SW480 (cell line): ENCODE measurements around the gene FBLIM1.

Experiments
- DNase-seq: peaks from one replicate; pipeline ENCODE4 v3.0.0-alpha.2; 2016; ENCODE audit warnings: low spot score

FBLIM1 gene, protein sequence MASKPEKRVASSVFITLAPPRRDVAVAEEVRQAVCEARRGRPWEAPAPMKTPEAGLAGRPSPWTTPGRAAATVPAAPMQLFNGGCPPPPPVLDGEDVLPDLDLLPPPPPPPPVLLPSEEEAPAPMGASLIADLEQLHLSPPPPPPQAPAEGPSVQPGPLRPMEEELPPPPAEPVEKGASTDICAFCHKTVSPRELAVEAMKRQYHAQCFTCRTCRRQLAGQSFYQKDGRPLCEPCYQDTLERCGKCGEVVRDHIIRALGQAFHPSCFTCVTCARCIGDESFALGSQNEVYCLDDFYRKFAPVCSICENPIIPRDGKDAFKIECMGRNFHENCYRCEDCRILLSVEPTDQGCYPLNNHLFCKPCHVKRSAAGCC

DNA sequence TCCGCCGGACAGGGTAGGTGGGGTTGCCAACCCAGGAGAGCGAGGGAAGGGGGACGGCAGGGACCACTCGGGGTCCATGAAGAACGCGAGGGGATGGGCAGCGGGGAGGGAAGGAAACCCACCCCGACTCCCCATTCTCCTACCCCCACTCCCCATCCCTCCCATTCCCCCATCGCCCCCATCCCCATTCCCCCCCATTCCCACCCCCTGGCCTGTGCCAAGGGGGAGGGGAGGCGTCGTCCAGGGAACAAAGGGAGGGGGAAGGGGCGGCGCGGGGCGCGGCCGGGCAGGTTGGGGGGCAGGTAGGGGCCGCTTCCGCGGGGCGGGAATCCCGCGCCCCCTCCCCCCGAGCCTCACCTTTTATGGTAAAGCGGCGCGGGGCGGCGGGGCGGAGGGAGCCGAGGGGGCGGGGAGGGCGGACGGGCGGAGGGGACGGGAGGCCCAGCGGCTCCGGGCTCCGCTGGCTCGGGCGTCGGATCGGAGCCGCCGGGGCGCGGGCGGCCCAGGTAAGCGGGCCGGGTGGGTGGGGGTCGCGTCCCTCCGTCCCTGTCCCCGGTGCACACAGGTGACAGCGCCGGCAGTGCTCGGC is at the start of gene FBLIM1:
FBLIM1 (plus strand) TSS at position 453 of the 589 bp plus-strand sequence. CDS start 6,189 bp downstream, outside the sequence.
- no peak for DNase-seq

DNA sequence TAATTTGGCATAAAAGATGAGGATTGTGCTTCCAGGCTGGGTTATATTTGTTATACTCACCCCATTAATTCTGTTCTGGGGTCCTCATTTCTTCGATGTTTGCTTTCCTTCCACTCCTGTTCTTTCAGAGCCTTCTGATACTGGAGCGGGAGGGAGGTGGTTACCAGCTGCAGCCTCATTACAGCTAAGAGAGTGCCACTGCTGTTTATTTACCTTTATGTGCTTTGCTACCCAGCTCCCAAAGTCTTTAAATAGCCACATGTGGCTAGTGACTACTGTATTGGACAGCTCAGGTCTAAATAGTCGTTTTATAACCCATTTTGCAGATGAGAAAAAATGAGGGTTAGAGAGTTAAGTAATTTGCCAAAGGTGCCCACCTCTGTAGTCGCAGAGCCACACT is 49.4 kb upstream of the FBLIM1 start:
- DNase-seq, result no peak

DNA sequence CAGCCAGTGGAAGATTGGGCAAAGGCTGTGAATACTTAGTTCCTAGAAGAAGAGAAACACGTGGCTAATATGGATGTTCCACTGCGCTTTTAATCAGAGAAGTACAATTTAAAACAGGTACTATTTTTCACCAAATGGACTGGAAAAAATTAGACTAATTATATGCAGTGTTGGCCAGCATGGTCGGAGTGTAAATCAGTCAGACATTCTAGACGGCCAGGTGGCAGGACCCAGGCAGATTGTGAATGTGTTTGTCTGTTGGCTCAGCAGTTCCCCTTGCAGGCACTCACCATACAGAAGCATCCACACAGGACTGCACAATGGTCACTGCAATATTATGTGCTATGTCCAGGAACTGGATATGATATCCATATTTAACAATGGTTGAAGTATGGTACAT is 46.4 kb upstream of the FBLIM1 start:
- DNase-seq, result no peak

DNA sequence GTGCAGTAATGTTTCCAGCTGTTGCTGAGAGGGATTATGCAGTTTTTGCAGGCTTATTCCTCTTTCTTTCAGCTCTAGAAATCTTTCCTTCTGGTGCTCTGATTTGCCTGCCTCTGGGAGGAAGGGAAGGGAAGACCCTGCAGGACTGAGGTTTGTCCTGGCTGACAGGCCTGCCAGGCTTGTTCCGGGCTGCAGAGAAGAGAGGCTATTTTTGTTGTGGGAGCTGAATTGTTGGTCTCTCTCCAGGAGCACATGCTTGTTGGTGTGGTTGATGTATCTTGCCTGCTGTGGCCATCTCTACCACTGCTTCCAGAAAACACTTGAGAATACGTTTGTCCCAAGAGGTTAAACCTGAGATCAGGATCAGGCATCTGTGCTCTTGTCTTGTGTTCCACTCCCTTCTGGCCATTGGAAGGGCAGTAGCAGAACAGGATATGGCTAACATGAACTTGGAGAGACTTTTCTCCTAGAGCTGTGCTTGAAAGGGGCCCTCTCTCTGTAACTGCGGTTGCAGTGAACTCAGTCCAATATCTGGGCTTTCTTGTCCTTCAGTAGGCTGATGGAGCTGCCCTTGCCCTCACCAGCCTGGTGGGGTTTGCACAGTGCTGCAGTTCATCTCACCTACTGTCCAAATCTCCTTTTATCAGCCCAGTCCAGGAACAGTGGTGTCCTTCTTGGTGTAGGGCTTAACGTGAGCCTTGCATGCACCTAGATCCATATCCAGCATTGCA is 44.0 kb upstream of the FBLIM1 start:
- DNase-seq, result no peak

DNA sequence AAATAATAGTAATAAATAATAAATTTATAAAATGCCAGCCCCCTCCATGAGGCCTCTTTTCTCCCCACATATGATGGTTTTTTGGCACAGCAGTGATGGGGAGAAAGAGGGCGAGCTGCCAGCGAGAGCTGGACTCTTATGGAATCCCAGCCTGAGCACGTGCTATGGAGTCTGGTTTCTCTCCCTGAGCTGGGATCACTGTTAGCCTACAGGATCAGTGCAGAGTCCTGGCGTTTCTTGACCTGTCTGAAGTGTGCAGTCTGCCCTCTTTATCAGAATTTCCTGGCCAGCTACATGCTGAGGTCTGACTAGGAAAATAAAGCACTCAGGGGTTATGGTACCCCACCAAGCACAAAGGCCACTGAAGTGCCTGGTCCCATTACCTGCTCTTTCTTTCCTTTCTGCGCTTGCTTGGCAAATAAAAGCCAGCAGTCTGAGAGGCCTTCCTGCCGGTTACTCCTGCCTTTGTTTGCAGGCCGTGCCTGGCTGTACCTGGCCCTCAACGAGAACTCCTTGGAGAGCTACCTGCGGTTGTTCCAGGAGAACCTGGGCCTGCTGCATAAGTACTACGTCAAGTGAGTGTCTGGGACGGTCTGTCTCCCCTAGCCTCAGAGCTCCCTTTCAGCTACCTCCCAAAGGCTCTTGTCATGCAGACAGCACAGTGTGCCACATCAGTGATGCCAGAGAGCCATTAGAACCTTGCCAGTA is 41.0 kb upstream of the FBLIM1 start:
- DNase-seq, result no peak

DNA sequence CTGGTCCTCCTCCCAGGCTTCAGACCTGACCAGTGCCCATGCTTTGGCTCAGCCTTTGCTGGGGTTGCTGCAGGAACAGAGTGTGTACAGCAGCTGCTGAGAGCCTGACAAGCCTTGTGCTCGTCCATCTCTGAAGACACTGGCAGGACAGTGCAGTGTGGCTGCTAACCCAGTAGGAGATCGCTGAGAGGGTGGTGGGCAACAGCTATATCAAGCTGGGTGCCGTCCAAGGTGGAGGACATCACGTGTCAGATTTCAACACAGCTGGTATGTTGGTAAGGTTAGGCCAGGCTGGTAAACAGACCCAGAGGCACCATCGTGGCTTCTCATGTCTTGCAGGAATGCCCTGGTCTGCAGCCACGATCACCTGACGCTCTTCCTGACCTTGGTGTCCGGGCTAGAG is 40.4 kb upstream of the FBLIM1 start:
- no peak for DNase-seq

DNA sequence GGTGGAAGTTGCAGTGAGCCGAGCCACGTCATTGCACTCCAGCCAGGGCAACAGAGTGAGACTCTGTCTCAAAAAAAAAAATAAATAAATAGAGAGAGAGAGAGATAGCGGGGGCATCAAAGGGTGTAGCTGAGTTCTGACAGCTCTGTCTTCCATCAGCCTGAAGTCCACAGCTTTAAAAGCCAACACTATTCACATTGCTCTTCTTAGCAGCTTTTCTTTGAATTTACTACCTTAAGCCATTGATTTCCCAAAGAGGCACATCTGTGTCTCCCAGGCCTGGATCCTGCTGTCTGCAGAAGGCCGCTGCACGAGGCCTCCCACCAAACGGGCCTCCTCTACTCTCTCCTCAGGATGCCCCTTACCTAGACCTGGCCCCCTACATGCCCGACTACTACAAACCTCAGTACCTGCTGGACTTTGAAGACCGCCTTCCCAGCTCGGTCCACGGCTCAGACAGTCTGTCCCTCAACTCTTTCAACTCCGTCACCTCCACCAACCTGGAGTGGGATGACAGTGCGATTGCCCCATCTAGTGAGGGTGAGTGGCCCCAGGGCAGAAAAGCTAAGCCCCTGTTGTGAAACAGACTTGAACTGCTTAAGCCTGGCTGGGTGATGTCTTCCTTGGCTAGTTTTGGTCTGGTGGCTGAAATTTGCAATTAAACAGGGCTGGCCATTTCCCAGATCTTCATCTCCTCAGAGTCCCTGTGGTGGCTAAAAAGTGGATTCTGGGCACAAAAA is 39.0 kb upstream of the FBLIM1 start:
- DNase-seq, result no peak

DNA sequence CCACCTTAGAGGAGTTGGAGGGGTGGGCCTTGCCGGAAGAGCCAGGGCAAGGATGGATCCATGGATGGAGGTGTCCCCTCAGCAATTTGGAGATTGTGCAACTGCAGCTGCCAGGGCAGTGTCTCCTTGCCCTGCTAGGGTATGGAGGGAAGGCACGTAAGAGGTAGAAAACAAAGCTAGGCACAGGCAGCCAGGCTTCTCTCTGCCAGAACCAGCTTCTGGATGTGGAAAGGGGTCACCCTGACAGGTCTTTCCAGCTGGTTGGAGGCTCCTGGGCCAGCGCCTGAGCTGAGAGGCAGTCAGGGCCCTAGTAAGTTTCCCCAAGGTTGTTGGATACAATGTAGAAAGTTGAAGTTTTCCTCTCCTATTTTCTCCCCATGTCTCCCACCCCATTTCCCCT is 37.7 kb upstream of the FBLIM1 start:
- DNase-seq, result no peak

DNA sequence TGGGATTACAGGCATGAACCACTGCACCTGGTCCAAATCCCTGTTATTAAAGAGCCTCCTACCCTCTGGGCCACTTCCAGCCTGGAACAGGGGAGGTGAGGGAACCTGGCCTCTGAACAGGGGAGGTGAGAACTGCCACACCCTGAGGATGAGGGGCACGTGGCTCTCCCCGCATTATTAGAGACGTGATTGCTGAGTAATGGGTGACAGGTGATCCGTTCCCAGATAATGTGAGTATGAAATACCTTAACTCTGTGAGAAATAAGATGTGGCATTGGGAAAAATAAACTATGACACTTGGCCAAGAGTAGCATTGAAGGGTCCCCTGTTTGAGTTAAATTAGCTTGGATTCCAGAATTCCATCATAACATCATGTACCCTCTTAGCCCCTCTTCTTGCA is 36.2 kb upstream of the FBLIM1 start:
- no peak for DNase-seq

DNA sequence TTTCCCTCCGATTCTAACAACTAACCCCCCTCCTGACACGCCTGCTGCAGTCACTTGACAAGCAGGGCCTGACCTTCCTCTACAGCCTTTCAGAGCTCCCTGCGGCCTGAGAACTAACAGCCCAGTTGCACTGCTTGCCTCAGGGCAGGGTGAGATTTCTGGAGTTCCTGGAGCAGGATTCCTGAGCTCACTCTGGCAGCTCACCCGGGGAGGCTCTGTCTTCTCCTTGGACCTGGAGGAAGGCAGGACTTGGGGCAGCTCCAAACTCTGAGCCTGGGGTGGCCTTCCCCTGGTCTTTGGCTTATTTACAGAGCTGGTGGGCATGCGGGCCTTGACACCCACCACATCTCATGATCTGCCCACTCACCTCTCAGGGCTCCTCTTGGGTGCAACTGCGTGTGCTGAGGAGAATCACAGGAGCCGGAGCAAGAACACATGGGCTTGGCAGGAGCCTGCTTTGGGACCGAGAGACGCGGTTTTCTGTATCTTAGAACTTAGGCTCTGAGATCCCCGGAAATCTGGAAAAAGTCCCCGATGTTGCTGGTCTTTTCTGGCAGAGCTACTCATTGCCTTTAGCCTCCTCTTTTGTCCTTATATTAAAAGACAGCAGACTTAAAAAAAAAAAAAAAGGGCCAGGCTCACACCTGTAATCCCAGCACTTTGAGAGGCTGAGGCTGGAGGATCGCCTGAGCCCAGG is 35.6 kb upstream of the FBLIM1 start:
- no peak for DNase-seq

DNA sequence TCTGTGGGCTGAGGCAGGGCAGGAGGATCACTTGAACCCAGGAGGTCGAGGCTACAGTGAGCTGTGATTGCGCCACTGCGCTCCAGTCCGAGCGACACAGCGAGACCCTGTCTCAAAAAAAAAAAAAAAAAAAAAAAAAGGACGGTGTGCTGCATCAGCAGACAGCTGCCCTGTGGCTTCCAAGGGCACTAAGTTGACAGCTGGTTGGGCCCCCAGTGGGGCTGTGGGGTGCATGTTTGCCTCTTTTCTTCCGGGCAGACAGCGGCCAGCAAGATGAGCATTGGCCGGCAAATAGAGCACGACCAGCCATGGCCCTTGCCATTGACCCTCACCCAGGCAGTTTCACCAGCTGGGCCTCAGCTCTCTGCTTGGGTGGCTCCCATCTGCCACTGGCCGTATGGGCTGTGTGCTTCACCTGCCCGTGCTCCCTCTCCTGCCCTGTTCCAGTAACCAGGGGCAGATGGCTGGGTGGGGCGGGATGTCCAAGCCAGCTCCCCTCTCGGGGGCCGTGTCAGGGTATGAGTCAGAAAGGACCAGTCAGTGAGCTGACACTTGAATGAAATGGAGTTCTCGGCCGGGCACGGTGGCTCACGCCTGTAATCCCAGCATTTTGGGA is 34.9 kb upstream of the FBLIM1 start:
- no peak for DNase-seq

DNA sequence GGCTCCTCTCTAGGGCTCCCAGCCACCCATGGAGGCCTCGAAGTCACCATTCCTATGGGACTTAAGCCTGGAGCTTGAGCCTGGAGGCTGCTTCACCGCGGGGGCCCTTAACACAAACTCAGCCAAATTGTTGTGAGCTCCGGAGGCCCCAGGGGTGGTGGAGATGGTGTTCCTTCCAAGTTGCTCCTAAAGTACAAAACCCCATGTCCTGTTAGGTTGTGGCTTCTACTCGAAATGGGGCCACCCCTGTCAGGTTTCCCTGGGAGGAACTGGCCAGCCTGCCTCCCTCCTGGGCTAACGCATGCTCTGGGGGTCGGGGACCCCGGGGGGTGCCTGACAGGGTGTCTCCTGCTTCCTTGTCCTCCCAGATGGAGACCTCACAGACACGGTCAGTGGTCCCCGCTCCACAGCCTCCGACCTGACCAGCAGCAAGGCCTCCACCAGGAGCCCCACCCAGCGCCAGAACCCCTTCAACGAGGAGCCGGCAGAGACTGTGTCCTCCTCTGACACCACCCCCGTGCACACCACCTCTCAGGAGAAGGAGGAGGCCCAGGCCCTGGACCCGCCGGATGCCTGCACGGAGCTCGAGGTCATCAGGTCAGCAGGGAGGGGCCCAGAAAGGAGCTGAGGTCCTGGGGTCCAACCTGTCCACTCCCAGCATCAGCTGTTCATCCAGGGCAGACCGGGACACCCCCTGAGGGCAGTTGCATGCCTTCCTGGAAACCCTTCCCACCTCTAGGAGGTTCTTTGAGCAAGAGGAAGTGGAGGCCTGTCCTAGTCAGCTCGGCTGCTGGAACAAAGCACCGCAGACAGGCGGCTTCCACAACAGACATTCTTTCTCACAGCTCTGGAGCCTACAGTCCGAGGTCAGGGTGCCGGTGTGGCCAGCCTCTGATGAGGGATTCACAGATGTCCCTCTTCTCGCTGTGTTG is 33.4 kb upstream of the FBLIM1 start:
- no peak for DNase-seq

DNA sequence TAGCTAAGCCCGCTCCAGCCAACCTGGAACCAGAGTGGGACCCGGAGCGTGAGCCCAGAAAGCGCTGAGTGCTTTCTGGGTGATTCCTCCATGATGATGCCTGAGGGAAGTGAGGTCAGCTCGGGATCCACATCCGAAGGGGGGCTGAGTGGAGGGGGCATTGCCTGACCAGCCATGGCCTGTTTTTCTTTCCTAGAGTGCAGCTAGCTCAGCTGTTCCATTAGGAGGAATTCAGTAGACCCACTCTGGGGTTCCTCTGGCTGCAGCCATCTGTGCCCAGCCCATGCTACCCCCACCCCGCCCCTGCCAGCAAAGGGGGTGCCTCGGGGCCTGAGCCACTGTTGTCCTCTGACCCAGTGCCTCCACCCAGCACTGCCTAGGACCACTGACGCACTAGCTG is 32.1 kb upstream of the FBLIM1 start:
- DNase-seq, result no peak

DNA sequence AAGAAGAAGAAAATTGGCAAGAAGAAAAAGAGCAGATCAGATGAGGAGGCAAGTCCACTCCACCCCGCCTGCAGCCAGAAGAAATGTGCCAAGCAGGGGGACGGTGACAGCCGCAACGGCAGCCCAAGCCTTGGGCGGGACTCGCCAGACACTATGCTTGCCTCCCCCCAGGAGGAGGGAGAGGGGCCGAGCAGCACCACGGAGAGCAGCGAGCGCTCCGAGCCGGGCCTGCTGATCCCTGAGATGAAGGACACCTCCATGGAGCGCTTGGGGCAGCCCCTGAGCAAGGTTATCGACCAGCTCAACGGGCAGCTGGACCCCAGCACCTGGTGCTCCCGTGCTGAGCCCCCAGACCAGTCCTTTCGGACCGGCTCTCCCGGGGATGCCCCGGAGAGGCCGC is 31.6 kb upstream of the FBLIM1 start:
- DNase-seq, result no peak

DNA sequence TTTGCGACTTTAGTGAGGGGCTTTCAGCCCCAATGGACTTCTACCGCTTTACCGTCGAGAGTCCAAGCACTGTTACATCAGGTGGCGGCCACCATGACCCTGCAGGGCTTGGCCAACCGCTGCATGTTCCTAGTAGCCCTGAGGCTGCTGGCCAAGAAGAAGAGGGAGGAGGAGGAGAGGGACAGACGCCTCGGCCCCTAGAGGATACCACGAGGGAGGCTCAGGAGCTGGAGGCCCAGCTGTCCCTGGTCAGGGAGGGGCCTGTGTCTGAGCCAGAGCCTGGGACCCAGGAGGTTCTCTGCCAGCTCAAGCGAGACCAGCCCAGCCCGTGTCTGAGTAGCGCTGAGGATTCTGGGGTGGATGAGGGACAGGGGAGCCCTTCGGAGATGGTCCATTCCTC is 31.2 kb upstream of the FBLIM1 start:
- DNase-seq, result no peak

DNA sequence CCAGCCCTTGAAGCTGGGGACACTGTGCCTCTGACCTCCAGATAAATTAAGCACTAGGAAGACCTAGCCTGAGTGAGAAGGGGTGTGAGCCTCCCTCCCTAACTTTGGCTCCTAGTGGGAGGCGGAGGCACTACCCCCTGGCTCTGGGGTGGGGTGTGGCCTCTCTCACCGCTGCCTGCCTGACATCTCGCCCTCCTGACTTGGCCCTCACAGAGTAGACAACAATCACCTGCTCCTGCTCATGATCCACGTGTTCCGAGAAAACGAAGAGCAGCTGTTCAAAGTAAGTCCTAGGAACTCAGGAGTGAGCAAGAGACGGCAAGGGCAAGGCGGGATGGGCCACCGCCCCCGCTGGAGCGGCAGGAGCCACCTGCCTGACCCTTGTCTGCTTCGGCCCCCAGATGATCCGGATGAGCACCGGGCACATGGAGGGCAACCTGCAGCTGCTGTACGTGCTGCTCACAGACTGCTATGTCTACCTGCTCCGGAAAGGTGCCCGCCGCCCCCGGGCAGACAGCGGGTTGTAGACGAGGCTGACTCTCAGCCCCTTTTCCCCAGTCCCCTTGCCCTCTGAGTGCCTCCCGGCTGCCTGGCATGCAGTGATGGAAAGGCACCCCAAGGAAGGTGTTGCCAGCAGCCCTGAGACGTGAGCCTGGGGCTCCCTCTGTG is 30.6 kb upstream of the FBLIM1 start:
- DNase-seq, result no peak

DNA sequence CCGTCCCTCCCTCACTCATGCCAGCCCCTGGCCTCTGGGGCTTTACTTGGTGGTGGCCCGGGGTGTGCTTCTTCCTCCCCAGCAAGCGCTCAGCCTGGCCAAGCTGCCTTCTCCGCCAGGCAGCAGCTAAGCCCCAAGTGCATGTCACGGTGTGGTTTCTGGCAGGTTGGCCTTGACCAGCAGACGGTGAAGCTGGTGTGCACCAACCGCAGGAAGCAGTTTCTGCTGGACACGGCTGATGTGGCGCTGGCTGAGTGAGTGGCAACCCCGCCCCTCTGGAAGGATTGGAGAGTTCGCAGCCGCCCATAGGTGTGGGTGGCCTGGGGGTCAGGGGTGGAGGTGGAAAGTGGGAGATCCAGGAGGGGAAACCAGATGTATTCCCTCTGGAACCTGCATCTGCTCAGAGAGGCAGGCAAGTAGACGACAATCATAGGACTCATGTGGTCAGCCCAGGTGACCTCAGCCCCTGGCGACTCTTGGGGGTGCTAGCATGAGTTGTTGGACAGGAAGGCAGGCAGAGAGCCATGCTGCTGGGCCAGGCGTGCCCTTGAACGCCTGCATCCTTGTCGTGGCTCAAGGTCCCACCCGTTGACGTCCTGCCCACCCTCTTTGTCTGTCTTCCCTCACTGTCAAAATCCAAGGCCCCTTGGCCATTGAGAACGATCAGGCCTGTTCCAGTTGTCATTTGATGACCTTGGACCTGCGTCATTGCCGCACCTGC is 29.5 kb upstream of the FBLIM1 start:
- DNase-seq, result no peak

DNA sequence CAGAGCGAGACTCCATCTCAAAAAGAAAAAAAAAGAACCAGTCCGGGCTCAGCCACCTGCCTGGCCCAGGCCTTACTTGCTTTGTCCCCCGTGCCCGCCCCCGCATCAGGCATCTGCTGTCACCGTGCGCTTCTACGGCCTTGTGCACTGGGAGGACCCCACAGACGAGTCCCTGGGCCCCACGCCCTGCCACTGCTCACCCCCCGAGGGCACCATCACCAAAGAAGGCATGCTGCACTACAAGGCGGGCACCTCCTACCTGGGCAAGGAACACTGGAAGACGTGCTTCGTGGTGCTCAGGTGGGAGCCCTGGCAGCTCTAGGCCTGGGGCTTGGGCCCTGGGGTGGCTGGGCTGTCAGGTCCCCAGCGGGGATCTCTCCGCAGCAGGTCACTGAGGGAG is 28.2 kb upstream of the FBLIM1 start:
- DNase-seq, result no peak

DNA sequence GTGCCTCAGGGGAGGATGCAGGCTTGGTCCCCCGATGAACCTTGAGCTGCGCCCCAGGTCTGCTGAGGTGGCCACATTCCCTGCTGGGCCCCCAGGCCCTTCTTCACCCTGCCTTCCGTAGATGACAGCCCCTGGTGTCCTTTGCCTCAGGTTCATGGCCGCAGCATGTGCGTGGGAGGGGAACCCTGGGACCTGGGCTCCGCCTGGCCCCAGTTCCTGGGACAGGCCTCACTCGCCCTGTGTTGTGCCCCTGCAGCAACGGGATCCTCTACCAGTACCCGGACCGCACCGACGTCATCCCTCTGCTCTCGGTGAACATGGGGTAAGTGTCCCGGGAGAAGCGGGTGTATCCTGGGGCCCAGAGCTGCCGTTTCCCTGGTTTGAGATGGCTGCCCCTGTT is 27.7 kb upstream of the FBLIM1 start:
- no peak for DNase-seq
